Heart left ventricle (tissue), 13 donors: ENCODE data around the gene WDR5.

Experiments used
- CTCF ChIP-seq, 12 donors: fragments of 200-600 bp; sonication (generic) in 4 of 12; IDR thresholded peaks; one replicate each; pipeline versions ENCODE4 v1.5.0 to v1.8.0; 2018 to 2022; ENCODE audit warnings: antibody characterized with exemption in 12 of 12, mild to moderate bottlenecking in 5 of 12
- POLR2A ChIP-seq, 2 donors: fragments of 450-650 bp; IDR thresholded peaks; one replicate each; pipeline ENCODE4 v1.6.1; 2017; ENCODE audit warnings: antibody characterized with exemption in 2 of 2, mild to moderate bottlenecking in 2 of 2, moderate library complexity in 2 of 2
- donor health status: ischemic (EF 13 %, LVEDD 7.1; RV severe dilation, severe dysfunction).
- donor health status: DM: no; HTN: yes; CAD: no.
- donor health status: DM: no; HTN: no; CAD: no.
- donor health status: ischemic (EF 25% LVEDD 6.9; RV normal size, moderate dysfunction).
- donor health status: ischemic (EF 25% LVEDD 5.7; RV mildly dilated, moderate dysfunction).
- donor health status: ischemic (EF 35%, LVEDD 5.7; RV mildly dilated, moderate dysfunction).
- donor health status: nonischemic (EF 11% LVEDD 7.7; RV severe dilation, severe dysfunction).
- donor health status: DM: yes; HTN: yes; CAD: no.
- donor health status: PGD.
- donor health status: ischemic (EF 29% LVEDD 5.4; RV normal size, mild dysfunction).
- donor health status: nonischemic (EF 23%, LVEDD 6.1; RV moderate dilation, normal function).

GRCh38 chr9:134123764-134124128, 12.1 kb upstream of the WDR5 start:
- no peak for TF ChIP-seq CTCF (IDR thresholded peaks at IDR 0.05)
- TF ChIP-seq POLR2A (IDR thresholded peaks at IDR 0.05), result no peak
